ENCODE measurements around the gene ITGA11. TPM values are rescaled to one million over a fixed set of nuclear protein-coding genes. Genes with fewer than 3 reads are reported as not detected.

ITGA11 gene
- total and polyA plus RNA-seq, 2 donors (not counting 1 experiment from before 2014, with no cell fraction given), result not detected

DNA sequence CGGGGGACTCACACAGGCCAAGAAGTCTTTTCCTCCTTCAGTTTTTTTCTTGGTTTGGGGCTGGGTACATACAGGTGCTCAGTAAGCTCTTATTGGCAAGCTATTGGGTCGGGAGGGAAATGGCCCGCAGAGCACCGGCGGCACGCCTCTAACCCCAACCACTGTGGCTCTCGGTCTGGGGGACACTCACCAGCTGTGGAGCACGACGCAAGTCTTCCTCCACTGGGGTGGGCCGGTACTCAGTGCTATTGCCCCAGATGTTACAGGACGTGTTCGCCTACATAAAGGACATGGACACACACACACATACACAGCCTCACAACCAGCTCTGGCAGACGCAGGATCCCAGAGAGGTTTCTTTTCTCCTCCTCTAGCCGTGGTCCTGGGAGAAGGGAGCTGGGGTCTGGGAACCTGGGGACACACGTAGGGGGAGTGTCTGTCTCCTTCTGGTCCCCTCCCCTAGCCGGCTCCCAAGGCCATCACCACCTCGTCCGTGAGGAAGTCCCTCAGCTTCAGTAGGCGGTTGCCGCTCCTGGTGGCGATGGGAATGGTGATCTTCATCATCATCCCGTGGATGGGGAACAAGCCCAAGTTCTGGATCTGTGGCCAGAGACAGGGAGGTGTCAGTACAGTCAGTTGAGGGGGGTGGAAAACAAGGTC is 121.0 kb downstream of the ITGA11 start:
- Mint-ChIP-seq H3K4me1 (peaks cover 8% of the 10 kb centered on the region), H3K4me3 (no peak overlapping the region), H3K27ac (no peak overlapping the region), H3K27me3 (peaks cover 16% of the 10 kb centered on the region), H3K9me3 (ENCODE audit: insufficient read depth) (no peaks in the 10 kb centered on the region)
- ChIA-PET CTCF (interaction anchor here (0.6 to 2.2 kb wide), 2 partner anchors 58 to 559 kb away, joined by 3 to 6 read pairs; no protein-coding TSS in a partner anchor), POLR2A (no interaction called here)
- intact Hi-C loops (cut with micrococcal nuclease), result no loop called here
- Histone ChIP-seq H2AFZ (ENCODE audit: insufficient read depth, low read depth, low read length, poor library complexity, severe bottlenecking) (no peak overlapping the region), H4K20me1 (ENCODE audit: control insufficient read depth, insufficient read depth, low read length, poor library complexity, severe bottlenecking) (no peaks in the 10 kb centered on the region), H3K4me2 (replicated peaks; ENCODE audit: low read depth, low read length, poor library complexity, severe bottlenecking) (no peak overlapping the region), H3K27ac (ENCODE audit: low read length in 2 of 2) (no peak overlapping the region), H3K79me2 (ENCODE audit: control insufficient read depth, insufficient read depth, low read length) (no peaks in the 10 kb centered on the region), H3K9ac (ENCODE audit: low read length) (no peak overlapping the region), H3K4me1 (ENCODE audit: control insufficient read depth in 2 of 2, insufficient read depth in 2 of 2, low read length in 2 of 2) (peaks cover 5 to 6% of the 10 kb centered on the region in 2 donors), H3K9me3 (ENCODE audit: control extremely low read depth in 1 of 3, control insufficient read depth in 2 of 3, insufficient read depth in 1 of 3, low read length in 2 of 3) (no peaks in the 10 kb centered on the region), H3K27me3 (replicated peaks in 1 of 4; ENCODE audit: control extremely low read depth in 1 of 4, control insufficient read depth in 3 of 4, insufficient read depth in 4 of 4, low read length in 3 of 4) (no peaks in the 10 kb centered on the region), H3K4me3 (ENCODE audit: control extremely low read depth in 1 of 5, extremely low read depth in 1 of 5, insufficient read depth in 1 of 5, low read depth in 2 of 5, low read length in 4 of 5) (no peak overlapping the region), H3K36me3 (replicated peaks in 1 of 2; ENCODE audit: control extremely low read depth in 1 of 2, control insufficient read depth in 1 of 2, extremely low read depth in 1 of 2, insufficient read depth in 2 of 2, low read length in 1 of 2) (no peaks in the 10 kb centered on the region)
- 100% methylated on average over 1 of the region's 22 CpGs for WGBS (ENCODE audit: insufficient coverage)
- TF ChIP-seq, protein P1, sequence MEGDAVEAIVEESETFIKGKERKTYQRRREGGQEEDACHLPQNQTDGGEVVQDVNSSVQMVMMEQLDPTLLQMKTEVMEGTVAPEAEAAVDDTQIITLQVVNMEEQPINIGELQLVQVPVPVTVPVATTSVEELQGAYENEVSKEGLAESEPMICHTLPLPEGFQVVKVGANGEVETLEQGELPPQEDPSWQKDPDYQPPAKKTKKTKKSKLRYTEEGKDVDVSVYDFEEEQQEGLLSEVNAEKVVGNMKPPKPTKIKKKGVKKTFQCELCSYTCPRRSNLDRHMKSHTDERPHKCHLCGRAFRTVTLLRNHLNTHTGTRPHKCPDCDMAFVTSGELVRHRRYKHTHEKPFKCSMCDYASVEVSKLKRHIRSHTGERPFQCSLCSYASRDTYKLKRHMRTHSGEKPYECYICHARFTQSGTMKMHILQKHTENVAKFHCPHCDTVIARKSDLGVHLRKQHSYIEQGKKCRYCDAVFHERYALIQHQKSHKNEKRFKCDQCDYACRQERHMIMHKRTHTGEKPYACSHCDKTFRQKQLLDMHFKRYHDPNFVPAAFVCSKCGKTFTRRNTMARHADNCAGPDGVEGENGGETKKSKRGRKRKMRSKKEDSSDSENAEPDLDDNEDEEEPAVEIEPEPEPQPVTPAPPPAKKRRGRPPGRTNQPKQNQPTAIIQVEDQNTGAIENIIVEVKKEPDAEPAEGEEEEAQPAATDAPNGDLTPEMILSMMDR (IDR thresholded peaks at IDR 0.05), result no peak
- TF ChIP-seq EZH2 (IDR thresholded peaks at IDR 0.05; ENCODE audit: borderline replicate concordance, insufficient read depth, low read depth, low read length, poor library complexity, severe bottlenecking), result no peak
- ATAC-seq (ENCODE audit: low read depth) (no peak), DNase-seq (no peak)

DNA sequence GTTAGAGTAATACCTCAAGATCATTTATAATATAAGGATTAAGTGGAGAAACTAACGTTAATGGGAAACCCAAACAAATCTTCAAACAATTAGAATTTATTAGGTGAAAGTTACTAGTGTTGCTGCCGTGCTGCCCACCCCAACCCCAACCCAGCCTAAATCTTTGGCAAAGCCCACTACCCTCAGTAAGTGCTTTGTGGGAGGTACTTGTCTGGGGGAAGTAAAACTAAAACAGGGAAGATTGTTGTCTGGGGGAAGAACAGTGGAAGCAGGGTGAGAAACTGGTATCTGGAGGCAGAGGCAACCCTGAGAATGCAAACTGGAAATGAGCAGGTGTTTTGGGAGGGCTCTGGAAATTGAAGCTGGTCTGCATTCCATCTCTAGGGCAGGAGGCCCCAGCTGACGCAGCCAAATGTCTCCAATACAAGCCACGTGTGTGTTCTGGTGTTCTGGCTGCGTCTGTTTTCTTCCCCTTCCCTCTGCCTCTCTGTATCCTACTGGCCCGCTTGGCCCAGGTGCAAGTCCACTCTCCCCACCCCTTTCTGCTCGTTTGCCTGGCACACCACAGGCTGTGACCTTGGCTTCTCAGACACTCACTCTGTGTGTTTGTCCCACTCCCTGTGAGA is 121.7 kb downstream of the ITGA11 start:
- ATAC-seq (ENCODE audit: low read depth) (no peak), DNase-seq (no peak)
- Histone ChIP-seq H4K20me1 (ENCODE audit: control insufficient read depth, insufficient read depth, low read length, poor library complexity, severe bottlenecking) (no peaks in the 10 kb centered on the region), H3K36me3 (replicated peaks in 1 of 2; ENCODE audit: control extremely low read depth in 1 of 2, control insufficient read depth in 1 of 2, extremely low read depth in 1 of 2, insufficient read depth in 2 of 2, low read length in 1 of 2) (no peaks in the 10 kb centered on the region), H3K27me3 (replicated peaks in 1 of 4; ENCODE audit: control extremely low read depth in 1 of 4, control insufficient read depth in 3 of 4, insufficient read depth in 4 of 4, low read length in 3 of 4) (no peaks in the 10 kb centered on the region), H3K4me1 (ENCODE audit: control insufficient read depth in 2 of 2, insufficient read depth in 2 of 2, low read length in 2 of 2) (peaks cover 5 to 6% of the 10 kb centered on the region in 2 donors), H3K27ac (ENCODE audit: low read length in 2 of 2) (no peak overlapping the region), H3K79me2 (ENCODE audit: control insufficient read depth, insufficient read depth, low read length) (no peaks in the 10 kb centered on the region), H3K9me3 (ENCODE audit: control extremely low read depth in 1 of 3, control insufficient read depth in 2 of 3, insufficient read depth in 1 of 3, low read length in 2 of 3) (no peaks in the 10 kb centered on the region), H3K4me2 (replicated peaks; ENCODE audit: low read depth, low read length, poor library complexity, severe bottlenecking) (no peak overlapping the region), H2AFZ (ENCODE audit: insufficient read depth, low read depth, low read length, poor library complexity, severe bottlenecking) (no peak overlapping the region), H3K9ac (ENCODE audit: low read length) (no peak overlapping the region), H3K4me3 (ENCODE audit: control extremely low read depth in 1 of 5, extremely low read depth in 1 of 5, insufficient read depth in 1 of 5, low read depth in 2 of 5, low read length in 4 of 5) (no peak overlapping the region)
- no peak for TF ChIP-seq EZH2 (IDR thresholded peaks at IDR 0.05; ENCODE audit: borderline replicate concordance, insufficient read depth, low read depth, low read length, poor library complexity, severe bottlenecking)
- TF ChIP-seq, protein P1 (IDR thresholded peaks at IDR 0.05), result no peak
- POLR2A ChIA-PET, result no interaction called here
- CTCF ChIA-PET, result interaction anchor here (0.7 to 2.2 kb wide), 2 partner anchors 57 to 898 kb away, joined by 3 to 6 read pairs; no protein-coding TSS in a partner anchor
- Mint-ChIP-seq H3K4me1 (peaks cover 8% of the 10 kb centered on the region), H3K27ac (no peak overlapping the region), H3K4me3 (no peak overlapping the region), H3K9me3 (ENCODE audit: insufficient read depth) (no peaks in the 10 kb centered on the region), H3K27me3 (peaks cover 16% of the 10 kb centered on the region)
- intact Hi-C loops (cut with micrococcal nuclease), result no loop called here
- WGBS (ENCODE audit: insufficient coverage), result 72% methylated on average over 5 of the region's 7 CpGs
